Rectal smooth muscle tissue (tissue), 1 donor: ENCODE data around the gene COL18A1.

Experiments
- H3K27ac ChIP-seq: one replicate; pipeline ENCODE4 v1.7.0; 2013; ENCODE audit warnings: low read depth, low read length, inconsistent platforms
- H3K27me3 ChIP-seq: one replicate; pipeline ENCODE4 v1.7.0; 2013; ENCODE audit warnings: low read length; ENCODE audit not compliant: control insufficient read depth, insufficient read depth
- H3K36me3 ChIP-seq: one replicate; pipeline ENCODE4 v1.7.0; 2013; ENCODE audit warnings: low read length; ENCODE audit not compliant: control insufficient read depth, insufficient read depth
- H3K4me1 ChIP-seq: one replicate; pipeline ENCODE4 v1.7.0; 2013; ENCODE audit warnings: low read length; ENCODE audit not compliant: control insufficient read depth, insufficient read depth
- H3K4me3 ChIP-seq: one replicate; pipeline ENCODE4 v1.7.0; 2013; ENCODE audit warnings: low read length
- H3K9ac ChIP-seq: one replicate; pipeline ENCODE4 v1.7.0; 2013; ENCODE audit warnings: low read length

Gene COL18A1

DNA sequence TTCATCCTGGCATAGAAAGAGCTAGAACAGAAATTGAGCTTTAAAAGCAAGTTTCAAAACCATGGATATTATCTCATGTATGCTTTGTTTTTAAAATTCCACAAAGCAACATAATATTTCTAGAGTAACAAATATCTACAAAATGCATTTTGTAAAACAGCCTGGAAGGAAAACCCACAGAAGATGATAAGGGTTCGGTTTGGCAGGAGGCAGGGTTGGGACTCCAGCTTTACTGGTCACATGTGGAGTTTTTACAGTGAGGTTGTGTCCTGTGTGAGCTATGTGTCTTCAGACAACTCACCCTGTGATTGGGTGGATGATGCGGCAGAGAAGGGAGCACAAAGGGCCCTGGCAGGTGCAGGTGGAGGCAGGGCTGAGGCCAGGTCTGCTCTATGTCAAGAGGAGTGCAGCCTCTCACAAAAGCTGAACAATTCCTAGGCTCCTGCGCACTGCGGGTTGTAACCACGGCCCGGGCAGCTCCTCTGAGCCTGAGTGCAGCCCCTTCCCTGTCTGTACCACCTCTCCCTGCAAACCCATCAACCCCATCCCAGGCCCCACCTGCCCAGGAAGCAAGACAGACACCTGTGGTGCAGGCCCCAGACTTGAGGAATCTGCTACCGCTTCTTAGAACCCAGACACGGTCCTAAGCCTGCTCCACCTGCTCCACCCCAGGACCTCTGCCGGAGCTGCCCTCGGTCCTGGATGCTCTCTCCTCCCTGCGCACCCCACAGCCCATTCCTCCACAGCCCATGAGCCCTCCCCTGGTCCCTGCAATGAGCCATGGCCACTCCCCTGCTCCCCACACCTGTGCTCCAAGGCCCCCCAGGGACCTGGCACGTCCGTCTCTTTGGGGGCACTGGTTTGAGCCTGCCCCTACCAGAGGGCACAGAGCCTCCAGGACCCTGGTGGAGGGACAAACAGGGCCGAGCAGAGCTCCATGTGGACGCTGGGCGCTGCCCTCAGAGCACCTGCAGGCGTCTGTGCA, 2.8 kb upstream of the COL18A1 start:
- H3K4me1 ChIP-seq = peaks cover 2% of the 10 kb centered on the region
- no peak overlapping the region for H3K9ac ChIP-seq
- no peak overlapping the region for H3K27ac ChIP-seq
- H3K27me3 ChIP-seq = peaks cover 11% of the 10 kb centered on the region
- H3K36me3 ChIP-seq = no peaks in the 10 kb centered on the region
- no peak overlapping the region for H3K4me3 ChIP-seq

DNA sequence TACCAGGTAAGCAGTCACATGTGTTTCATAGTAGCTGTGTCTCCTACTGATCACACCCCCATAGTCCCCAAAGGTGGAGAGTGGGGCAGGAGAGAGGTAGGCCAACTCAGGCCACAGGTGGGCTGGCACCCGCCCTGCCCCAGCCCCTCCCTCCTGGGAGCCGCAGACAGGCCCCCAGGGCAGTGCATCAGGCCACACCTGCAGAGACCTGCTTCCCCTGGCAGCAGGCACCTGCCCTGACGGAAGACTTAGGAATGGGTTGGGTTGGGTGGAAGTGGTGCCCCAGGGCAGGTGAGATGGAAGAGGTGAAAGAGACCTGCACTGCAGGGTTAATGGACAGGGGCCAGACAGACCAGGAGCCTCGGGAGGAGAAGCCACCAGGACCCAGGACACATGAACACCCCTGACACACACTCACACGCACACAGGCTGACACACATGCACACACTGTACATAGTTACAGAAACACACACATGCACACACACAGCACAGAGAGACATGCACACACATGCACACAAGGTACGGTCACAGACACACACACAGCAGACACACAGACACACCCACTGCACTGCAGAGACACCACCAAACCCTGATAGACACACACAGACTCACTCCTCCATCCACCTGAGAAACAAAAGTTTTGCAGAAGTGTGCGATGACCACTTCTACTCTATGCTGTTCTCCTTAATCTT, 1.7 kb upstream of the COL18A1 start:
- no peak overlapping the region for H3K27ac ChIP-seq
- H3K4me3 ChIP-seq = no peak overlapping the region
- peaks cover 14% of the 10 kb centered on the region for H3K27me3 ChIP-seq
- no peak overlapping the region for H3K9ac ChIP-seq
- no peaks in the 10 kb centered on the region for H3K36me3 ChIP-seq
- peaks cover 2% of the 10 kb centered on the region for H3K4me1 ChIP-seq

DNA sequence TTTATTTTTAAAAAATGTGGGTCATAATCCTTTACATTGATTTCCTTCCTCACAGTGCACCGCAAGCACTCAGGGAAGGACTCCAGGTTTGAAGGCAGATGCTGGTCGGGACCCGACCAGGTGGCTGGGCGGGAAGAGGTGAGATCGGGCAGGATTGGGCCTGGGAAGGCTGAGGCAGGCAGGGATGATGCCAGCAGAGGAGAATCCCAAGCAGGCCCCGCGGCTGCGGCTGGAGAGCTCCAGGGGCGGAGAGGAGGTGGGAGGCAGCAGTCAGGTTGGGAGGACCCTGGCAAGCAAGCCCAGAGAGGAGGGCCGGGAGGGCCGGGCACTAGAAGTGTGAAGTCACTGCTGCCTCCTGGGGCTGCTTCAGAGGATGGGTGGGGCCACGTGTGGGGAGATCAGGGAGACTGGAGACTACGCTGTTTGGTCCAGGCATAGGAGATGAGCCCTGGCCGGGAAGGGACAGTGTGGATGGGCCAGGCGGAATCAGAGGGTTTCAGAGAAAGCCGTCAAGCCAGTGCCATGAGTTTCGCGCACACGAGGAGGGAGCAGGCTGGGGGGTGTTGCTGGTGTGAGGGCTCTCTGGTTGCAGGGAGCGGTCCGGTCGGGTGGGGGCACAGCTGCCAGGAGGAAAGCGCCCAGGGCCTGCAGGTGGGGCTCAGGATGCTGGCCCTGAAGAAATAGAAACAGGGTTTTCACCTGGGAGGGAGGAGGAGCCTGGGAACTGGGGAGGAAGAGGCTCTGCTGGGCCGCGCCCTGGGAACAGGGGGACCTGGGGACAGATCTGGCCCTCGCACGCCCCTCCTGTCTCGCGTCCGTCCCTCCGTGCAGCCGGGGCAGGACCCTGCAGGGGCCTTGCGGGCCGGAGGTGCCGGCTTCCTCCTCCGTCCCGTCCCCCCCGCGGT, 888 bp upstream of the COL18A1 start:
- Histone ChIP-seq H3K27ac (peak overlapping the region; percentile 14), H3K36me3 (no peaks in the 10 kb centered on the region), H3K4me3 (peak overlapping the region; percentile 37), H3K4me1 (peaks cover 2% of the 10 kb centered on the region), H3K9ac (no peak overlapping the region), H3K27me3 (peaks cover 14% of the 10 kb centered on the region)

DNA sequence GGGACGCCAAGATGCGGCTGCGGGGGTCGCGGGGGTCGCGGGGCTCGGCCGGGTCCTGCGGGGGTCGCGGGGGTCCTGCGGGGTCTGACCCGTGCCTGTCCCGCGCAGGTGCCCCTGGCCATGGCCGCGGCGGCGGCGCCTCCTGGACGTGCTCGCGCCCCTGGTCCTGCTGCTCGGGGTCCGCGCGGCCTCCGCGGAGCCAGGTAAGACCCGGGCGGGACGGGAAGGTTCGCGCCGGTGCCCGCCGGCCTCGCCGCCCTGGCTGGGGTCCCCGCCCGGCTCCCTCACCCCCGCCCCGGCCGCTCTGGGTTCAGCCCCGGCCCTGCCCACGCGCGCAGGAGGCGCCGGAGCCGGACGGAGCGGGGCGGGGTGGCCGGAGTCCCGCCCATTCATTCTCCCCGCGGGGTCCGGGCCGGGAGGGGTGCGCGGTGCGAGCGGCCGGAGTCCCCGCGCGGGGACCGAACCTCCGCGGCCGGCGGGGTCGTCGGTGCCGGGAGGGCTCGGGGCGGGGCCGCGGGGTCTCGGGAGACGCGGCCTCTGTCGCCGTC, 380 bp downstream of the COL18A1 start:
- Histone ChIP-seq H3K27ac (peak overlapping the region; percentile 68), H3K27me3 (peaks cover 14% of the 10 kb centered on the region), H3K9ac (no peak overlapping the region), H3K4me3 (peak overlapping the region; percentile 51), H3K4me1 (peaks cover 2% of the 10 kb centered on the region), H3K36me3 (no peaks in the 10 kb centered on the region)

DNA sequence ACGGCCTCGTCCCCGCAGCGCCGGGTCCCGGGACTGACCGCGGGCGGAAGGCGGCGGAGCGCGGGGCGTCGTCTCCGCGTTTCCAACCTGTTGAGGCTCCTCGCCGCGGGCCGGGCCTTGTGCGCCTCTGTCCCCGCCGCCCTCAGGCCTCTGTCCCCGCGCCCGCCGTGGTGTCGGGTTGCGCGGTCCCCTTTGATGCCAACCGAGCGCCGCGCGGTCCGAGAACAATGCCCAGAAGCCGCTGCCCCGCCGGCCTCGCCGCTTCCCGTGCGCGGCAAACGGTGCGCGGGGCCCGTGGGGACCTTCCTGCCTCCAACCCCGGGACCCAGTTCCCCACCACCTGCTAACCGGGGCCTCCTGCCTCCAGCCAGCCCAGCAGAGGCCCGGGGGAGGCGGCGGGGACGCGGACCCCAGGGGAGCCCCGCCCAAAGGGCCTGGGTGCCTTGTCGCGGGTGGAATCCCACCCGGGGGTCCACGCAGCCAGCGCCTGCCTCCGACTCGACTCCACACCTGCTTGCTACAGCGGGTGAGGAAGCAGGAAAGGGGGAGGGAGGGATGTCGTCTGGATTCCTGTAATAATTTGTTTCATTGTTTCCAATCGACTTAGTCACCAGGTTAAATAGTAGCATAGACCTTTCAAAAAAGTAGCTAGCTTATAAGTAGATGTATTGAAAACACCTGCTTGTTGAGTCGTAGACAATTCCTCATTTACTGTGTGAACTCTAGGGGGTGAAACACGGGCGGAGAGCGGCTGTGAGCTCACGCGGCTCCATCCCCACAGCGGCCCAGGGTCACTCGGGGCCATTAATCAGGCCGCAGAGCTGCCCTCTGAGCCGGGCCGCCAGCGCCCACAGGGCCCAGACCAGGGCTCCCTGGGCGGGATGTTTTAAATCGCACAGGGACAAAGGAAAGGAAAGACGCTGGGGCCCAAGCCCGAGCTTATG, 1.1 kb downstream of the COL18A1 start:
- Histone ChIP-seq H3K9ac (no peak overlapping the region), H3K27me3 (peaks cover 14% of the 10 kb centered on the region), H3K27ac (peak overlapping the region; percentile 68), H3K4me3 (peak overlapping the region; percentile 51), H3K4me1 (peaks cover 2% of the 10 kb centered on the region), H3K36me3 (no peaks in the 10 kb centered on the region)

DNA sequence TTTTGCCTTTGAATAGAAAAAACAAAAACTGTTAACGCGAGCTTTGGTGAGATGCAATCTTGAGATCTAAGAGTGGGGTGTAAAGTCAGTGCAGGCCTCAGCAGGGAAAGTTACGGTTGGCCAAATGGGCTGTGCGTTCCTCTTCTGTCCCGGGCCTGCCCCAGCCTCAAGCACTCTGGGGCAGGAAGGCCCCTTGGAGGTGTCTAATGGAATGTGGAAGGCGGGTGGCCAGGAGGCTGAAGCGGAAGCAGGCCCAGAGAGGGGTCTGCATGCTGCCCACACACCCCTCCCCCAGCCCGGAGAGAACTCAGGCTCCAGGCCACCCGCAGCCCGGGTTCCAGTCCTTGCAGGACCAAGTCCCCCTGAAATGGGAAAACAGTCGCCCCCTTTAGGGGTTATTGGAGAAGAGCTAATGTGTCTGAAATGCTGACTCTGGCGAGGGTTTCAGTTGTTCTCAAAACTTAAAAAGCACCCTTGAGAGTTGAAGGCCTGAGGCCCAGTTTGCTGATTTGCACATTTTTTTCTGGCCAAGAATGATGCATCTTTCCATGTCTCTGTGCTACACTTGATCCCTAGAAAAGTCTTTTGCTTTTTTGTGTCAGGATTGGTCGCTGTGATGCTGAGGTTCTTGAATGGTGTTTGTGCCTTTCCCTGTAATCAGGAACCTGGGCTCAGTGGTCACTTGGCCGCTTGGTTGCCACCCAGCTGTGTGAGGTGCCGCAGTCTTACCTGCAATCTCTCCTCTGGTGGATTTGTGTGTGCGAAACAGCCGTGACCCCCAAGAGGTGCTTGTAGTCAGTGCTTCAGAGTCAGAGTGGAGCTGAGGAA, 2.0 kb downstream of the COL18A1 start:
- Histone ChIP-seq H3K27ac (peak overlapping the region; percentile 24), H3K9ac (no peak overlapping the region), H3K4me3 (peak overlapping the region; percentile 36), H3K4me1 (peaks cover 2% of the 10 kb centered on the region), H3K27me3 (peaks cover 14% of the 10 kb centered on the region), H3K36me3 (no peaks in the 10 kb centered on the region)

DNA sequence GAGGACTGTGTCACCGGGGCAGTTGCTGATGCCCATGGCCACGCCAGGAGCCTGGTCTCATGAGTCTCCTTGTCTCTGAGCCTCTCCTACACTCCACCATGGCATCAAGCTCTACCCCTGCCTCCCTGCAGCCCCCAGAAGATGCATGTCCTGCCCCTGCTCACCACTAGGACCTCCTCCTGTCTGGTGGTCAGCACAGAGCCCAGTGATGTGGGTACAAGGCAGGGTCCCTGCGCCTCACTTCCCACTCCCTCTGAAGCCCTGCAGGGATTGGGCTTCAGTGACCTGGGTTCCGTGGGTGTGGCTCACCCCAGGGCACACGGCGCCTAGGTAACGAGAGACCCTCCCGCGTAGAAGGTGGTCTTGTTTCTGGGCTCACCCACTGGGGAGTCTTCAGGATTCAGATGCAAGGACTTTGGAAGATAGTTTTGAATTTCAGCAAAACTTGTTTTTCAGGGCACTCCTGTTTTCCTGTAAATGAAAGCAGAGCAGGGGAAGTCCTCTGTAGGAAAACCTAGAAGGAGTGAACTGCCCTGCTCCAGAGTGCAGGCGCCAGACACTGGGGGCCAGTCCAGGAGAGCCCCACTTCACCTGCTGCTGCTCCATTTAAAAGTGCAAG, 2.8 kb downstream of the COL18A1 start:
- no peaks in the 10 kb centered on the region for H3K36me3 ChIP-seq
- H3K27me3 ChIP-seq = peaks cover 14% of the 10 kb centered on the region
- H3K9ac ChIP-seq = no peak overlapping the region
- H3K4me3 ChIP-seq = no peak overlapping the region
- no peak overlapping the region for H3K27ac ChIP-seq
- H3K4me1 ChIP-seq = peaks cover 2% of the 10 kb centered on the region

DNA sequence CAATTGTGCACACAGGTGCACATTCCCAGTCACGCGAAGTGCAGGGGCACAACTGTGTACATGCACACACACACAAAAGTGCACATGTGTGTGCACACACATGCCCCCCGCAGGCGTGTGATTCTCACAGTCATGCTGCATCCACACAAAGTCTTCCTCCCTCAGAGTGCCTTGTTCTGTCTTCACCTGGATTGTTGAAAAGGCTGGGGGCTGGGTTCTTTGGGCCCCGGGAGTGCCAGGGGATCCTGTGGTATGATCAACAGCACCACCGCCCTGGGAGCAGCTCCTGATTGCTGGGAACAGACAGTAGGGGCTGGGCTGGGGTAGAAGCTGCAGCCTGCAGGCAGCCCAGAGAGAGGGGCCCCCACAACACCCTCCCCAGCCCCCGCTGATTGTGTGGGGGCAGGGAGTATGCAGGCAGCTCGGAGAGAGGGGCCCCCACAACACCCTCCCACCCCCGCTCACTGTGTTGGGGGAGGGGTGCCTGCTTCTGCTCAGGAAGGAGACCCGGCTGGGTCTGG, 3.4 kb downstream of the COL18A1 start:
- peaks cover 14% of the 10 kb centered on the region for H3K27me3 ChIP-seq
- H3K9ac ChIP-seq = no peak overlapping the region
- H3K4me3 ChIP-seq = no peak overlapping the region
- H3K36me3 ChIP-seq = no peaks in the 10 kb centered on the region
- no peak overlapping the region for H3K27ac ChIP-seq
- peaks cover 2% of the 10 kb centered on the region for H3K4me1 ChIP-seq

DNA sequence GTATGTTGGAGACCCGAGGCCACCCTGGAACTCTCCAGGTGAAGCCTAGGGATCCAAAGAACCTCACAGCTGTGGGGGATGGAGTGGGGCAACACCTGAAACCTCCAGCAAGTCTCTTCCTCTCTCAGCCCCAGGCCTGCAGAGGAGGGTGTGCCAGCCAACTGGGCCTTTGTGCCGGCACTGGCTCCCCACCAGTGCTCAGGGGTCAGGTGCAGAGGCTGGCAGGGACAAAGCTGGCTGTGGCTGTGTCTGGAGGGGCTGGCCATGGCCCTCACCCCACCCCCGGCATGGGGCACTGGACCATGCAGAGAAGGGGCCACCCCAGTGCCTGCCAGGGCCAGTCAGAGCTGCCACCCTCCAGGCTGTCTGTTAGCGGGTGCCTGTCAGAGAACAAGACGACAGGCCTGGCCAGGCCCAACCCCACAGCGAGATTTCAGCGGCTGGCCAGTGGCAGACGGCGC, 3.9 kb downstream of the COL18A1 start:
- Histone ChIP-seq H3K36me3 (no peaks in the 10 kb centered on the region), H3K4me1 (peaks cover 2% of the 10 kb centered on the region), H3K27ac (no peak overlapping the region), H3K9ac (no peak overlapping the region), H3K27me3 (peaks cover 14% of the 10 kb centered on the region), H3K4me3 (no peak overlapping the region)

DNA sequence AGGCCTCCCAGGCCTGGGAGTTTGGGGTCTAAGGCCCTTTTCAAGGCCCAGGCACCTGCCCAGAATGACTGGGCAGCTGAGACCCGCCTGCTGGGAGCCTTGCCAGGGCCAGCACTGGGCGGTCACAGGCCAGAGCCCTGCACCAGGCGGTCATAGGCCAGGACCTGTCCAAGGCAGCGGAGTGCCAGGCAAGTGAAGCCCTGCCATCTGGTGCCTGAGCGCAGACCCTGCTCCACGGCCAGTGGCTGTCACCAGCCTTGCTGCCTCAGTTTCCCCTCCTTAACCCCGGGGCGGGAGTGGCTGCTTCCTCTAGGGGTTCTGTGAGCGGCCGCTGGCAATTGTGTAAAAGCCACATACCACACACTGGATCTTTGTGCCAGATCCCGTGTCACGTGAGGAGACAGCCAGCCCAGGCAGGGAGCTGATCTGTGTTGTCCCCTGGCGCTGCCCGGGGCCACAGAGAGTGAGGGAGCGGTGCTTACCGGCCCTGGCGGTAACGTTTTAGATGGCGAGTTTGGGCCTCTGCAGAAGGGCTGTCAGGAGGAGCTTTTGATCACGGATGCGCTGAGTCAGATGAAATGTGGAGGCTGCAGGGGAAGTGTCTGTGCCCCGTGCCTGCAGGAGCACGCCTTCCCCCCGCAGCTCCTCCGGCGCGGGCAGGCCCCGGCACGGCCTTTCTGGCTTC, 4.6 kb downstream of the COL18A1 start:
- H3K27me3 ChIP-seq = peaks cover 6% of the 10 kb centered on the region
- no peak overlapping the region for H3K4me3 ChIP-seq
- H3K9ac ChIP-seq = no peak overlapping the region
- no peaks in the 10 kb centered on the region for H3K4me1 ChIP-seq
- no peak overlapping the region for H3K27ac ChIP-seq
- H3K36me3 ChIP-seq = no peaks in the 10 kb centered on the region
